Gastrocnemius medialis (tissue), 4 donors: ENCODE measurements around the gene LEFTY2.
"Not testable (repeated sequence)": the region's sequence is repeated elsewhere in the genome, so short reads cannot be mapped to it uniquely, and the experiment has no call there.

Experiments
- POLR2A ChIP-seq, 2 donors: fragments of 450-650 bp; IDR thresholded peaks; one replicate each; pipeline ENCODE4 v1.6.1; 2017; ENCODE audit warnings: antibody characterized with exemption in 2 of 2, mild to moderate bottlenecking in 2 of 2, moderate library complexity in 2 of 2
- TF ChIP-seq, protein P1 (sequence below), 5 experiments: fragments of 450-650 bp in 3 of 5; fragments of 200-600 bp in 2 of 5; sonication (generic) in 2 of 5; IDR thresholded peaks in 4 of 5; conservative IDR thresholded peaks in 1 of 5; 1 replicate in 4 of 5; 2 replicates in 1 of 5; pipeline ENCODE4 v1.5.1; 2016 to 2019; ENCODE audit warnings: antibody characterized with exemption in 5 of 5, mild to moderate bottlenecking in 3 of 5, moderate library complexity in 3 of 5

DNA sequence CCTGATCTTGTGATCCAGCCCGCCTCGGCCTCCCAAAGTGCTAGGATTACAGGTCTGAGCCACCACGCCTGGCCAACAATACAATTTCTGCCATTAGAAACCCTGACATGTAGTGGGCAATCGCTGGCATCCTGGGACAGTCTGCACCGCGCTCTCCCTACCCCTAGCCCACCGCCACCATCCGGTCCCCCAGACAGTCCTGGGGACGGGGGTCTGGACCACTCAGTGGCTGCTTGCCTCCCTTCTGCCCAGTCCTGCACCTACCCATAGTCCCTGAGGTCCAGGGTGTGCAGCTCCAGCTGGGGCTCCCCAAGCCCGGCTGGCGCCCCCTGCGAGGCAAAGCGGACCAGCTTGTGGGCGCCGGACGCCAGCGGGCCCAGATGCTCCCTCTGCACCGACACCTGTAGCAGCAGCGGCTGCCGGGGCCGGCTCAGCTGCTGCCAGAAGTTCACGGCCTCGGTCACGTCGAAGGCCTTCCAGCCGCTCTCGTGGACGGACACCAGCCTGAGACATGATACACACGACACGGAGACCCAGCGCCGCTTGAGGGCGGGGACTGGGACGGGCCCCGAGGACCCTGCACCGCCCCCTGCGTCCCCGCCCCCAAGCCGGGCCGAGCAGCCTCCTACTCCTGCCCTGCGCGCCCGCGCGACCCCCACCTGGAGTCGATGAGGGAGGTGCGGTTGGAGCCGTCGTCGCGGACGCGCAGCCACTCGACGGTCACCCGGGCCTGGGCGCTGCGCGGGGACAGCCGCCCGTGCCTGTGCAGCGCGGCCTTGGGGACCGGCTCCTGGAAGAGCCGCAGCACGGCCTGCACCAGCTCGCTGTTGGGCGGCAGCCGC is 1.7 kb downstream of the LEFTY2 start:
- TF ChIP-seq, protein P1, sequence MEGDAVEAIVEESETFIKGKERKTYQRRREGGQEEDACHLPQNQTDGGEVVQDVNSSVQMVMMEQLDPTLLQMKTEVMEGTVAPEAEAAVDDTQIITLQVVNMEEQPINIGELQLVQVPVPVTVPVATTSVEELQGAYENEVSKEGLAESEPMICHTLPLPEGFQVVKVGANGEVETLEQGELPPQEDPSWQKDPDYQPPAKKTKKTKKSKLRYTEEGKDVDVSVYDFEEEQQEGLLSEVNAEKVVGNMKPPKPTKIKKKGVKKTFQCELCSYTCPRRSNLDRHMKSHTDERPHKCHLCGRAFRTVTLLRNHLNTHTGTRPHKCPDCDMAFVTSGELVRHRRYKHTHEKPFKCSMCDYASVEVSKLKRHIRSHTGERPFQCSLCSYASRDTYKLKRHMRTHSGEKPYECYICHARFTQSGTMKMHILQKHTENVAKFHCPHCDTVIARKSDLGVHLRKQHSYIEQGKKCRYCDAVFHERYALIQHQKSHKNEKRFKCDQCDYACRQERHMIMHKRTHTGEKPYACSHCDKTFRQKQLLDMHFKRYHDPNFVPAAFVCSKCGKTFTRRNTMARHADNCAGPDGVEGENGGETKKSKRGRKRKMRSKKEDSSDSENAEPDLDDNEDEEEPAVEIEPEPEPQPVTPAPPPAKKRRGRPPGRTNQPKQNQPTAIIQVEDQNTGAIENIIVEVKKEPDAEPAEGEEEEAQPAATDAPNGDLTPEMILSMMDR (IDR thresholded peaks at IDR 0.05 in 4 of 5, conservative IDR thresholded peaks at IDR 0.05 in 1 of 5): not testable (repeated sequence)
- not testable (repeated sequence) for TF ChIP-seq POLR2A (IDR thresholded peaks at IDR 0.05)
